GM18519 (cell line): ENCODE measurements around the gene OR4L1.
"Not testable (repeated sequence)": the region's sequence is repeated elsewhere in the genome, so short reads cannot be mapped to it uniquely, and the experiment has no call there.

Experiments used
- ATAC-seq: cut with Tn5 transposase; IDR thresholded peaks from one replicate; pipeline ENCODE4 v1.9.1; 2021; ENCODE audit warnings: mild to moderate bottlenecking, moderate library complexity; ENCODE audit not compliant: unreplicated experiment, low FRiP score

OR4L1 gene, protein sequence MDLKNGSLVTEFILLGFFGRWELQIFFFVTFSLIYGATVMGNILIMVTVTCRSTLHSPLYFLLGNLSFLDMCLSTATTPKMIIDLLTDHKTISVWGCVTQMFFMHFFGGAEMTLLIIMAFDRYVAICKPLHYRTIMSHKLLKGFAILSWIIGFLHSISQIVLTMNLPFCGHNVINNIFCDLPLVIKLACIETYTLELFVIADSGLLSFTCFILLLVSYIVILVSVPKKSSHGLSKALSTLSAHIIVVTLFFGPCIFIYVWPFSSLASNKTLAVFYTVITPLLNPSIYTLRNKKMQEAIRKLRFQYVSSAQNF

DNA sequence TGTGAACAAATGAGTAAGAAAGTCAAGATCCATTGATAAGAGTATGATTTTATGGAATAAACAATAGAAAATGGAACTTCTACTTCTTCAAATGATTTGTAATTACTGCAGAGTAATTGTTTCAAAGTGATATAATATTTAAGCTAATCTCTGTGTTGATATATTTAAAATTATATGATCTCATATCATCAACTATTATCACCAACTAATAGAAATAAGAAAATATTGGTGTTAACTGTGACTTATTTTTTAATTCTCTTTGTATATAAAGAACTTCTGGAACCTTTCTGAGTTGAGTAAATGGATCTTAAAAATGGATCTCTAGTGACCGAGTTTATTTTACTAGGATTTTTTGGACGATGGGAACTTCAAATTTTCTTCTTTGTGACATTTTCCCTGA, at the start of gene OR4L1:
Gene OR4L1, plus strand, starts transcription at position 301 of the 400 bp plus-strand sequence. Its CDS starts 0 bp downstream, at position 301.
- no peak for ATAC-seq

- ATAC-seq: no peak
Observed at GRCh38 chr14:20019257-20019865, 40.5 kb upstream of the OR4L1 start, which contains the start of gene OR4K14. Gene OR4K14 (minus strand): TSS chr14:20019307. CDS start chr14:20015193, 4,114 bp downstream.

- ATAC-seq: no peak
Observed at GRCh38 chr14:20031058-20031457, 28.8 kb upstream of the OR4L1 start.

DNA sequence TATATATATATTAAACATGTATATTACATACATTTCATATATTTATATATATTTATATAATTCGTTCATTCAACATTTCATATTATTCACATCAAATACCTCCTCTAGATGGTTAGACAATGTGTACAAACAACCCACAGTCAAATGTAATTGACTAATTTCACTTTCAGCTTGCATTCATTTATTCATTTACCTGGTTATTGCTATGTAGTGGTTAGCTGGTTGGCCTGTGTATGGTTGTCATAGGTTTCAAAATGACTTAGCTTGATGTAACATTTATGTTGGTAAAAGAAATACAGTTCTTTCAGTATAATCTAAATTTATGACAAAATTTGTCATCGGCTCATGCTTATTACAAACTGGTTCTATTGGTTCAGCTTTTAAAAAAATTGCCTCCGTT, 24.4 kb upstream of the OR4L1 start:
- no peak for ATAC-seq

GRCh38 chr14:20035938-20036337, 23.9 kb upstream of the OR4L1 start, which contains the start of gene OR4K13:
Gene OR4K13 (minus strand): TSS chr14:20036038. CDS start chr14:20034758, 1,280 bp downstream.
- ATAC-seq: no peak

GRCh38 chr14:20044243-20044642, 15.6 kb upstream of the OR4L1 start:
- ATAC-seq: no peak

GRCh38 chr14:20048202-20048601, 11.6 kb upstream of the OR4L1 start:
- ATAC-seq: no peak

DNA sequence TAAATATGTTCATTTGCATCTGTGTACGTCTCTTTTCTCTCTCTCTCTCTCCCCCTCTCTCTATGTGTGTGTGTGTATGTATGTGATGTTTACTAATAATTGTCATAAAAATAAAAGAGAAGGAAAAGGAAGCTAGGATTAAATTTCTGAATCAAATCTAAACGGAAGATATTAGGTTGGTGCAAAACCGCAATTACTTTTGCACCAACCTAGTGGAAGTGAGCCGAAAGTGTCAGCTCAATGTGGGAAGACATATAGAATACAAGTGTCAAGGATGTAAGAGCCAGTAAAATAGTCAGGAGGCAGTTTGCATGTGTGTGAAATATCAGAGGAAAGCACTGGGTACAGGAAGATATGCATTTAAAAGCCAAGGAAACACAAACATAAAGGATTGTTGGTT, 32.2 kb downstream of the OR4L1 start:
- ATAC-seq: no peak

DNA sequence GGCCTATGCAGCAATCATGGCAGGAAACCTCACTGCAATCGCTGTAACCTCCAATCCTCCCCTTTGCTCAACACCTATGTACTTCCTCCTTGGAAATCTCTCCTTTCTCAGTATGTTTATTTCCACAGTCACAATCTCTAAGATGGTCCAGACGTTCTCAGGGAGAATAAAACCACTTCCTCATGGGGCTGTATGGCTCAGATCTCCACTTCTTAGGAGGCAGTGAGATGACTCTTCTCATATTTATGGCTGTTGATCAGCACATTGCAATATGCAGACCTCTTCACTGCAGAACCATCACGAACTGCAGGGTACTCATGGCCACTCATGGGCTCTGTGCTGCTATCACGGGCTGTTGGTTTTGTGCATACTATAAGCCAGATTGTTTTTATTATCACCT, 33.6 kb downstream of the OR4L1 start:
- ATAC-seq: no peak

GRCh38 chr14:20098926-20099770, 39.3 kb downstream of the OR4L1 start:
- not testable (repeated sequence) for ATAC-seq

- ATAC-seq: no peak
Observed at GRCh38 chr14:20110438-20110837, 50.6 kb downstream of the OR4L1 start, which contains the start of gene OR4K17. Gene OR4K17 (plus strand): TSS chr14:20110739. CDS start chr14:20117500, 6,761 bp downstream.
